Measurements from ENCODE around the gene RNFT2.

- TF ChIP-seq POLR2A (IDR thresholded peaks at IDR 0.05): no peak
- TF ChIP-seq, protein P1, sequence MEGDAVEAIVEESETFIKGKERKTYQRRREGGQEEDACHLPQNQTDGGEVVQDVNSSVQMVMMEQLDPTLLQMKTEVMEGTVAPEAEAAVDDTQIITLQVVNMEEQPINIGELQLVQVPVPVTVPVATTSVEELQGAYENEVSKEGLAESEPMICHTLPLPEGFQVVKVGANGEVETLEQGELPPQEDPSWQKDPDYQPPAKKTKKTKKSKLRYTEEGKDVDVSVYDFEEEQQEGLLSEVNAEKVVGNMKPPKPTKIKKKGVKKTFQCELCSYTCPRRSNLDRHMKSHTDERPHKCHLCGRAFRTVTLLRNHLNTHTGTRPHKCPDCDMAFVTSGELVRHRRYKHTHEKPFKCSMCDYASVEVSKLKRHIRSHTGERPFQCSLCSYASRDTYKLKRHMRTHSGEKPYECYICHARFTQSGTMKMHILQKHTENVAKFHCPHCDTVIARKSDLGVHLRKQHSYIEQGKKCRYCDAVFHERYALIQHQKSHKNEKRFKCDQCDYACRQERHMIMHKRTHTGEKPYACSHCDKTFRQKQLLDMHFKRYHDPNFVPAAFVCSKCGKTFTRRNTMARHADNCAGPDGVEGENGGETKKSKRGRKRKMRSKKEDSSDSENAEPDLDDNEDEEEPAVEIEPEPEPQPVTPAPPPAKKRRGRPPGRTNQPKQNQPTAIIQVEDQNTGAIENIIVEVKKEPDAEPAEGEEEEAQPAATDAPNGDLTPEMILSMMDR (IDR thresholded peaks at IDR 0.05 in 4 of 5, conservative IDR thresholded peaks at IDR 0.05 in 1 of 5): no peak
Measured at GRCh38 chr12:116735084-116735483, 3.0 kb upstream of the RNFT2 start.
